Measurements from ENCODE around the gene CAMK1D. TPM values are rescaled to one million over a fixed set of nuclear protein-coding genes. Genes with fewer than 3 reads are reported as not detected.

CAMK1D gene
- total RNA-seq, 6 experiments from 2014 or later: 5.3 to 10.8 (median 9.5) TPM

- DNase-seq (no peak), ATAC-seq (no peak)
- Histone ChIP-seq H3K9me3 (no peaks in the 10 kb centered on the region), H3K27ac (no peak overlapping the region), H3K4me1 (peaks cover 0 to 27% (median 7%) of the 10 kb centered on the region in 4 donors), H3K36me3 (no peaks in the 10 kb centered on the region), H3K4me3 (no peak overlapping the region), H3K27me3 (no peaks in the 10 kb centered on the region)
- TF ChIP-seq, protein P1, sequence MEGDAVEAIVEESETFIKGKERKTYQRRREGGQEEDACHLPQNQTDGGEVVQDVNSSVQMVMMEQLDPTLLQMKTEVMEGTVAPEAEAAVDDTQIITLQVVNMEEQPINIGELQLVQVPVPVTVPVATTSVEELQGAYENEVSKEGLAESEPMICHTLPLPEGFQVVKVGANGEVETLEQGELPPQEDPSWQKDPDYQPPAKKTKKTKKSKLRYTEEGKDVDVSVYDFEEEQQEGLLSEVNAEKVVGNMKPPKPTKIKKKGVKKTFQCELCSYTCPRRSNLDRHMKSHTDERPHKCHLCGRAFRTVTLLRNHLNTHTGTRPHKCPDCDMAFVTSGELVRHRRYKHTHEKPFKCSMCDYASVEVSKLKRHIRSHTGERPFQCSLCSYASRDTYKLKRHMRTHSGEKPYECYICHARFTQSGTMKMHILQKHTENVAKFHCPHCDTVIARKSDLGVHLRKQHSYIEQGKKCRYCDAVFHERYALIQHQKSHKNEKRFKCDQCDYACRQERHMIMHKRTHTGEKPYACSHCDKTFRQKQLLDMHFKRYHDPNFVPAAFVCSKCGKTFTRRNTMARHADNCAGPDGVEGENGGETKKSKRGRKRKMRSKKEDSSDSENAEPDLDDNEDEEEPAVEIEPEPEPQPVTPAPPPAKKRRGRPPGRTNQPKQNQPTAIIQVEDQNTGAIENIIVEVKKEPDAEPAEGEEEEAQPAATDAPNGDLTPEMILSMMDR (IDR thresholded peaks at IDR 0.05): no peak
- no peak for TF ChIP-seq POLR2A (IDR thresholded peaks at IDR 0.05)
- 85% methylated on average over 4 of the region's 9 CpGs for WGBS (ENCODE audit: insufficient coverage, low coverage, low lambda C conversion rate, missing lambda C conversion rate)
- intact Hi-C loops (cut with DNase I): loop anchor here in 1 of 2 donors (10.0 kb wide), 1 partner anchor 451 kb away; no protein-coding TSS in a partner anchor
Measured at GRCh38 chr10:12716042-12716441, 366.7 kb downstream of the CAMK1D start.

DNA sequence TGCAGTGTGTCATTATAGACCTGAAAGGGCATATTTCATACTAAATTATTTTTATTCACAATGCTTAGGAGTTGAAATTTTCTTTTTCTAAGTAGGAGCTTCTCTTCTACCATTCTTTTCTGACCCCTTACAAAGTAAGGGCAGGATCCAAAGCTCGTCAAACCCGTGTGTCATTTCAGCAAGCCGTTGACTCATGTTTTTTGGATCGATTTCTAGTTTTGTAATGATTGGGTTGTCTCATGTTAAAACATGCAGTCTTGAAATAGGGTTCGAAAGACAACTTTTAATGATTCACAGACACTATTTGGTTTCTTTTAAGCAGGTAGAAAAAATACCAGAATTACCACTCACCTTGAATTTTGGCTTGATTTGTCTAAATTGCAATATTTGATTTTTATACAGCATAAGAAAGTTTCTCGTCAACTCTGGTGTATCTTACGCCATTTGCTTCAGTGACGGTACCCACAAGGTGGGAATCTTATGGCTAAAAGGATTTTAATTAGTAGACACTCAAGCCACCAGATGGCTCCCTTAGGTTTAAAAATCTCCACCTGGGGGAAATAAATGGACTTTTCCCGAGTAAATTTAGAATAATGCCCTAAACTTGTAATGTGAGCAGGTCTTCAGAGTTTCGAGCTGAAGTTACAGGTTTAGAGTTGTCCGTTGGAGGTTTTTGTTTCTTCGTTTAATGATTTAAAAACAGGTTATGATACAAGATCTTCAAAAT, 368.8 kb downstream of the CAMK1D start:
- no peaks in the 10 kb centered on the region for H3K9me3 ChIP-seq
- ATAC-seq: peak; percentile 15 to 68 (median 42)
- H3K27me3 ChIP-seq: no peaks in the 10 kb centered on the region
- H3K27ac ChIP-seq: peak overlapping the region in 1 of 3 donors; percentile 13
- no peaks in the 10 kb centered on the region for H3K36me3 ChIP-seq
- no peak for TF ChIP-seq POLR2A (IDR thresholded peaks at IDR 0.05)
- TF ChIP-seq, protein P1 (IDR thresholded peaks at IDR 0.05): peak in 3 of 4 donors; percentile 18 to 32 (median 20)
- peaks cover 0 to 29% (median 8%) of the 10 kb centered on the region in 4 donors for H3K4me1 ChIP-seq
- DNase-seq: no peak
- intact Hi-C loops (cut with DNase I): loop anchor here in 1 of 2 donors (10.0 kb wide), 1 partner anchor 453 kb away; no protein-coding TSS in a partner anchor
- no peak overlapping the region for H3K4me3 ChIP-seq
- WGBS (ENCODE audit: insufficient coverage, low coverage, low lambda C conversion rate, missing lambda C conversion rate): 43% methylated on average over 12 of the region's 12 CpGs

- WGBS (ENCODE audit: insufficient coverage, low coverage, low lambda C conversion rate, missing lambda C conversion rate): 58% methylated on average over 2 of the region's 2 CpGs
- no peak for TF ChIP-seq POLR2A (IDR thresholded peaks at IDR 0.05)
- TF ChIP-seq, protein P1 (IDR thresholded peaks at IDR 0.05): no peak
- H3K9me3 ChIP-seq: no peaks in the 10 kb centered on the region
- no peaks in the 10 kb centered on the region for H3K36me3 ChIP-seq
- peak overlapping the region in 1 of 3 donors; percentile 25 for H3K27ac ChIP-seq
- H3K4me3 ChIP-seq: no peak overlapping the region
- H3K4me1 ChIP-seq: peaks cover 0 to 29% (median 8%) of the 10 kb centered on the region in 4 donors
- intact Hi-C loops (cut with DNase I): loop anchor here in 1 of 2 donors (10.0 kb wide), 1 partner anchor 455 kb away; no protein-coding TSS in a partner anchor
- no peaks in the 10 kb centered on the region for H3K27me3 ChIP-seq
- DNase-seq: peak in 1 of 3 donors; percentile 41
- ATAC-seq: peak; percentile 53 to 70 (median 63)
Measured at GRCh38 chr10:12719365-12719764, 370.0 kb downstream of the CAMK1D start.

- Histone ChIP-seq H3K9me3 (no peaks in the 10 kb centered on the region), H3K27ac (peak overlapping the region in 2 of 3 donors; percentile 61 to 69), H3K4me1 (peaks cover 0 to 29% (median 8%) of the 10 kb centered on the region in 4 donors), H3K4me3 (no peak overlapping the region), H3K27me3 (no peaks in the 10 kb centered on the region), H3K36me3 (no peaks in the 10 kb centered on the region)
- WGBS (ENCODE audit: insufficient coverage, low coverage, low lambda C conversion rate, missing lambda C conversion rate): 25% methylated on average over 8 of the region's 9 CpGs
- TF ChIP-seq POLR2A (IDR thresholded peaks at IDR 0.05): no peak
- DNase-seq: peak; percentile 86 to 88 (median 87)
- ATAC-seq: peak; percentile 79 to 84 (median 82)
- intact Hi-C loops (cut with DNase I): no loop called here
Measured at GRCh38 chr10:12720217-12720981, 371.1 kb downstream of the CAMK1D start.

Data from right lobe of liver (tissue), 6 donors.